Endothelial cell of umbilical vein (primary cell): Measurements from ENCODE around the gene CRELD2. TPM values are rescaled to one million over a fixed set of nuclear protein-coding genes. Genes with fewer than 3 reads are reported as not detected.

Experiments
- BruUV-seq: library from RNA; stranded (reverse); fragments of 400-500 nt; replicated peaks from 2 replicates; lab custom pipeline; 2021; lab: Mats Ljungman, UMichigan
- CTCF ChIA-PET: fragments of 300-600, 350-600 bp; sonication (Branson Sonifier 250); formaldehyde crosslinking; loops from one replicate; lab custom pipeline; 2021; ENCODE audit warnings: antibody characterized with exemption, inconsistent platforms; lab: Charles Lee
- POLR2A ChIA-PET: fragments of 300-600, 350-600 bp; sonication (Branson Sonifier 250); formaldehyde crosslinking; loops from one replicate; lab custom pipeline; 2021; ENCODE audit warnings: antibody characterized with exemption, inconsistent platforms; lab: Charles Lee
- DNase-seq: peaks from one replicate; pipeline ENCODE4 v3.0.0-alpha.2; 2011; ENCODE audit warnings: low read depth, low spot score
- FAIRE-seq: peaks from 2 replicates; lab custom pipeline; 2011; peaks lifted over from hg19 to GRCh38; lab: Jason Lieb, UNC
- H2AFZ ChIP-seq: 2 replicates; pipeline ENCODE4 v1.6.0; 2012; ENCODE audit warnings: low read depth, low read length, control low read depth, inconsistent platforms
- H3K27ac ChIP-seq: 2 replicates; pipeline ENCODE4 v1.5.1; 2011; ENCODE audit warnings: low read depth, mild to moderate bottlenecking, control low read depth, low read length, moderate library complexity; ENCODE audit not compliant: insufficient read depth
- H3K27me3 ChIP-seq, 2 experiments: 2 replicates each; pipeline versions ENCODE4 v1.6.0 to v1.6.1; 2011; ENCODE audit warnings: low read length in 2 of 2, mixed read lengths in 1 of 2; ENCODE audit not compliant: control insufficient read depth in 2 of 2, insufficient read depth in 2 of 2
- H3K36me3 ChIP-seq, 2 experiments: 2 replicates in 1 of 2; 3 replicates in 1 of 2; pipeline ENCODE4 v1.5.1; 2011; ENCODE audit warnings: low read length in 2 of 2, mild to moderate bottlenecking in 1 of 2, moderate library complexity in 1 of 2; ENCODE audit not compliant: control insufficient read depth in 2 of 2, insufficient read depth in 2 of 2; ENCODE audit errors: extremely low read depth in 1 of 2
- H3K4me1 ChIP-seq: 3 replicates; pipeline ENCODE4 v1.5.1; 2011; ENCODE audit warnings: mild to moderate bottlenecking, low read length; ENCODE audit not compliant: control insufficient read depth, insufficient read depth; ENCODE audit errors: extremely low read depth
- H3K4me2 ChIP-seq: 2 replicates; pipeline ENCODE4 v1.6.1; 2011; ENCODE audit warnings: low read length, control low read depth, mixed read lengths; ENCODE audit not compliant: insufficient read depth
- H3K4me3 ChIP-seq, 3 experiments: fragments of 200-600 bp in 1 of 3; sonication (generic), shearing (Covaris generic) in 1 of 3; replicated peaks in 1 of 3; 2 replicates each; pipeline ENCODE4 v1.5.1; 2011 to 2016; ENCODE audit warnings: control low read depth in 3 of 3, low read length in 3 of 3, mild to moderate bottlenecking in 2 of 3, inconsistent platforms in 1 of 3, low read depth in 1 of 3, moderate library complexity in 1 of 3; ENCODE audit not compliant: insufficient read depth in 1 of 3
- H3K79me2 ChIP-seq: 2 replicates; pipeline ENCODE4 v1.6.0; 2012; ENCODE audit warnings: low read length, inconsistent platforms; ENCODE audit not compliant: control insufficient read depth, insufficient read depth
- H3K9ac ChIP-seq: replicated peaks from 2 replicates; pipeline ENCODE3; 2011; ENCODE audit warnings: low read length, control low read depth; ENCODE audit not compliant: insufficient read depth; ENCODE audit errors: extremely low read depth
- H3K9me1 ChIP-seq: replicated peaks from 3 replicates; pipeline ENCODE4 v1.6.0; 2011; ENCODE audit warnings: mild to moderate bottlenecking, low read length; ENCODE audit not compliant: control insufficient read depth, insufficient read depth; ENCODE audit errors: extremely low read depth
- H3K9me3 ChIP-seq: replicated peaks from 2 replicates; pipeline ENCODE4 v1.5.1; 2012; ENCODE audit warnings: low read length, inconsistent platforms; ENCODE audit not compliant: control insufficient read depth, insufficient read depth
- H4K20me1 ChIP-seq: replicated peaks from 2 replicates; pipeline ENCODE3; 2011; ENCODE audit warnings: mild to moderate bottlenecking, low read length; ENCODE audit not compliant: control insufficient read depth, insufficient read depth; ENCODE audit errors: extremely low read depth
- EZH2 ChIP-seq: IDR thresholded peaks from 2 replicates; pipeline ENCODE4 v1.6.1; 2012; ENCODE audit warnings: borderline replicate concordance, low read depth, mild to moderate bottlenecking, moderate library complexity, low read length, inconsistent platforms; ENCODE audit not compliant: severe bottlenecking
- FOS ChIP-seq: IDR thresholded peaks from 2 replicates; pipeline ENCODE4 v1.6.1; 2011; ENCODE audit warnings: mild to moderate bottlenecking, low read length, moderate library complexity, borderline replicate concordance; ENCODE audit not compliant: insufficient read depth
- GATA2 ChIP-seq: IDR thresholded peaks from 2 replicates; pipeline ENCODE4 v1.7.0; 2011; ENCODE audit warnings: low read depth, mild to moderate bottlenecking, moderate library complexity, mixed read lengths, low read length; ENCODE audit not compliant: insufficient read length, insufficient read depth
- JUN ChIP-seq: IDR thresholded peaks from 2 replicates; pipeline ENCODE4 v1.6.1; 2011; ENCODE audit warnings: borderline replicate concordance, low read depth; ENCODE audit not compliant: insufficient read length, insufficient read depth
- MAX ChIP-seq: IDR thresholded peaks from 2 replicates; pipeline ENCODE4 v1.6.1; 2011; ENCODE audit not compliant: insufficient read depth, insufficient read length
- MYC ChIP-seq: IDR thresholded peaks from one replicate; pipeline ENCODE4 v1.6.1; 2011; ENCODE audit warnings: mild to moderate bottlenecking, low read depth, low read length
- POLR2A ChIP-seq: IDR thresholded peaks from 2 replicates; pipeline ENCODE4 v1.6.1; 2012; ENCODE audit warnings: low read depth, mild to moderate bottlenecking, control low read depth, low read length
- POLR2AphosphoS5 ChIP-seq: IDR thresholded peaks from 2 replicates; pipeline ENCODE4 v1.6.1; 2012; ENCODE audit warnings: low read depth, mild to moderate bottlenecking, control low read depth, low read length, moderate library complexity; ENCODE audit not compliant: insufficient read depth
- dilution Hi-C: fragments of 300-500 bp; cut with MboI; formaldehyde crosslinking; loops from one replicate; pipeline ENCODE4 v1.15.0; 2019; ENCODE audit warnings: low sequenced_read_pairs; ENCODE audit not compliant: extremely low pct_ligation_motif_present
- intact Hi-C: fragments of 100-400 bp; cut with micrococcal nuclease; formaldehyde crosslinking; loops from one replicate; pipeline ENCODE4 v1.10.0; 2022
- polyA plus RNA-seq, 4 experiments: library from polyadenylated mRNA; depleted of rRNA in 3 of 4; stranded (reverse) in 3 of 4; unstranded in 1 of 4; fragments of >200 nt; gene quantifications; 2 replicates each; pipeline versions ENCODE4 v1.2.1 to v1.2.3, GENCODE V29; 2011 to 2012; ENCODE audit warnings: missing spikeins in 1 of 4
- total RNA-seq: library from RNA; stranded (reverse); gene quantifications from 2 replicates; pipeline ENCODE4 v1.2.3, GENCODE V29; 2021
- TF ChIP-seq, protein P1 (sequence below), 2 donors: IDR thresholded peaks; 1 replicate in 1 of 2; 2 replicates in 1 of 2; pipeline ENCODE4 v1.5.1; 2011; ENCODE audit warnings: low read length in 2 of 2, mild to moderate bottlenecking in 2 of 2, moderate library complexity in 2 of 2, control low read depth in 1 of 2, inconsistent platforms in 1 of 2, low read depth in 1 of 2; ENCODE audit not compliant: insufficient read depth in 1 of 2; ENCODE audit errors: extremely low read depth in 1 of 2

Gene CRELD2
- total and polyA plus RNA-seq, 2 donors (not counting 3 experiments of a cell fraction or from before 2014, with no cell fraction given): 71.0 to 86.3 TPM

DNA sequence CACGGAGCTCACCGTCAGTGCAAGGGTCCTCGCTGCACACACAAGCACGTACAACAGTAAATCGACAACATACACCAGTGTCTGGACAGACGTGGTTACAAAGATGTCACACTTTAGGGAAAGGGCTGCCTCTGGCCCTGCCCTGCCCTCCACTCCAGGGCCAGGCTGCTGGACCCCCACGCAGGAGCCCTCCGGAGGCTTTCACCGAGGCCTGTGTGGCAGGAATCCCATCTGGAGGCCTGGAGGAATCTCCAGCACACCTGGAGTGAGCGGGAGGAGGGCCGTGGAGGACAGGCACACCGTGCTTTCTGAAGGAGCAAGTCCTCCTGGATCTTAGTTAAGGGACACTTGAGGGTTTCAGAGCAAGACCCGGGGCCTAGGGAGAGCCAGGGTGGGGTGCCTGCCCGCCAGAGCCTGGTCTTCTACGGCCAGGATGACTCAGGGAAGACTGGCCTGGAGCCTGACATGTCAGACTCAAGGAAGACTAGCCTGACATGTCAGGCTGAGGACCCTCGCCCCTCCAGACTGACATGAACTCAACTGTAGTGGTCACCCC is 40.0 kb downstream of the CRELD2 start:
- Histone ChIP-seq H3K9me3 (no peaks in the 10 kb centered on the region), H3K9me1 (no peaks in the 10 kb centered on the region), H3K79me2 (peaks cover 26% of the 10 kb centered on the region), H3K36me3 (peaks cover 9 to 15% of the 10 kb centered on the region in 2 experiments), H3K9ac (no peak overlapping the region), H3K4me3 (no peak overlapping the region), H3K27ac (no peak overlapping the region), H2AFZ (no peak overlapping the region), H3K4me2 (no peak overlapping the region), H3K4me1 (peaks cover 14% of the 10 kb centered on the region), H4K20me1 (no peaks in the 10 kb centered on the region), H3K27me3 (no peaks in the 10 kb centered on the region)
- ChIA-PET POLR2A (no interaction called here), CTCF (interaction anchor here (1.0 kb wide), 1 partner anchor 72 kb away, joined by 6 read pairs; no protein-coding TSS in a partner anchor)
- no peak for DNase-seq
- BruUV-seq: no TSS peak
- intact Hi-C loops (no loop called here), dilution Hi-C loops (no loop called here)
- FAIRE-seq: no peak
- TF ChIP-seq FOS (no peak), JUN (no peak), POLR2A (no peak), EZH2 (no peak), GATA2 (no peak), MAX (no peak), POLR2AphosphoS5 (no peak), MYC (no peak)
- TF ChIP-seq, protein P1, sequence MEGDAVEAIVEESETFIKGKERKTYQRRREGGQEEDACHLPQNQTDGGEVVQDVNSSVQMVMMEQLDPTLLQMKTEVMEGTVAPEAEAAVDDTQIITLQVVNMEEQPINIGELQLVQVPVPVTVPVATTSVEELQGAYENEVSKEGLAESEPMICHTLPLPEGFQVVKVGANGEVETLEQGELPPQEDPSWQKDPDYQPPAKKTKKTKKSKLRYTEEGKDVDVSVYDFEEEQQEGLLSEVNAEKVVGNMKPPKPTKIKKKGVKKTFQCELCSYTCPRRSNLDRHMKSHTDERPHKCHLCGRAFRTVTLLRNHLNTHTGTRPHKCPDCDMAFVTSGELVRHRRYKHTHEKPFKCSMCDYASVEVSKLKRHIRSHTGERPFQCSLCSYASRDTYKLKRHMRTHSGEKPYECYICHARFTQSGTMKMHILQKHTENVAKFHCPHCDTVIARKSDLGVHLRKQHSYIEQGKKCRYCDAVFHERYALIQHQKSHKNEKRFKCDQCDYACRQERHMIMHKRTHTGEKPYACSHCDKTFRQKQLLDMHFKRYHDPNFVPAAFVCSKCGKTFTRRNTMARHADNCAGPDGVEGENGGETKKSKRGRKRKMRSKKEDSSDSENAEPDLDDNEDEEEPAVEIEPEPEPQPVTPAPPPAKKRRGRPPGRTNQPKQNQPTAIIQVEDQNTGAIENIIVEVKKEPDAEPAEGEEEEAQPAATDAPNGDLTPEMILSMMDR (IDR thresholded peaks at IDR 0.05; ENCODE audit: extremely low read depth in 1 of 2, insufficient read depth in 1 of 2, low read depth in 1 of 2, low read length in 2 of 2): no peak
